ENCODE results near the gene CASS4. TPM values are rescaled to one million over a fixed set of nuclear protein-coding genes. Genes with fewer than 3 reads are reported as not detected.

CASS4 gene
- total RNA-seq = 1 to 10 TPM in 2 of 6 experiments, under 1 TPM in 4; 0.66 to 2.1 (median 0.83) TPM
- long read RNA-seq, partial matches to known transcripts = 0 of 1 reads
- long read RNA-seq, other reads (novel, unspliced or antisense) = 1 of 1 reads

GRCh38 chr20:56411759-56412472 lies at the start of gene CASS4:
Gene CASS4, plus strand, starts transcription at chr20:56412260. Its CDS starts 199 bp downstream, at chr20:56412459.
- WGBS (ENCODE audit: insufficient coverage, low coverage, low lambda C conversion rate, missing lambda C conversion rate) = 5% methylated on average over 10 of the region's 10 CpGs
- intact Hi-C loops (cut with DNase I) = no loop called here
- Histone ChIP-seq H3K27me3 (no peaks in the 10 kb centered on the region), H3K27ac (peak within 1 kb of the TSS; percentile 63 to 76 (median 65)), H3K4me3 (peak within 1 kb of the TSS; percentile 8 to 33 (median 18)), H3K36me3 (peaks cover 0 to 10% (median 4%) of the 10 kb centered on the region in 4 donors), H3K4me1 (peaks cover 0 to 31% (median 6%) of the 10 kb centered on the region in 4 donors), H3K9me3 (no peaks in the 10 kb centered on the region)
- DNase-seq (peak in 1 of 3 donors; percentile 64), ATAC-seq (peak; percentile 92 to 94 (median 93))
- TF ChIP-seq CTCF (IDR thresholded peaks at IDR 0.05) (no peak), POLR2A (IDR thresholded peaks at IDR 0.05) (peak; percentile 53)

- H3K9me3 ChIP-seq = no peaks in the 10 kb centered on the region
Observed at GRCh38 chr20:56362833-56363413, 49.1 kb upstream of the CASS4 start.

GRCh38 chr20:56363491-56363890 lies 48.6 kb upstream of the CASS4 start:
- H3K4me3 ChIP-seq = no peak overlapping the region
- DNase-seq (no peak), ATAC-seq (no peak)
- 100% methylated on average over 1 of the region's 6 CpGs for WGBS (ENCODE audit: insufficient coverage, low coverage, low lambda C conversion rate, missing lambda C conversion rate)
- peaks cover 0 to 14% (median 0%) of the 10 kb centered on the region in 4 donors for H3K4me1 ChIP-seq
- intact Hi-C loops (cut with DNase I) = no loop called here
- no peak for TF ChIP-seq CTCF (IDR thresholded peaks at IDR 0.05)
- TF ChIP-seq POLR2A (IDR thresholded peaks at IDR 0.05) = no peak
- H3K27ac ChIP-seq = no peak overlapping the region
- peaks cover 0 to 29% (median 12%) of the 10 kb centered on the region in 4 donors for H3K36me3 ChIP-seq
- no peaks in the 10 kb centered on the region for H3K27me3 ChIP-seq
- no peaks in the 10 kb centered on the region for H3K9me3 ChIP-seq

More at GRCh38 chr20:56362833-56363413, 49.1 kb upstream of the CASS4 start:
- 45% methylated on average over 8 of the region's 8 CpGs for WGBS (ENCODE audit: insufficient coverage, low coverage, low lambda C conversion rate, missing lambda C conversion rate)
- TF ChIP-seq POLR2A (IDR thresholded peaks at IDR 0.05) = no peak
- TF ChIP-seq CTCF (IDR thresholded peaks at IDR 0.05) = no peak
- peaks cover 0 to 29% (median 12%) of the 10 kb centered on the region in 4 donors for H3K36me3 ChIP-seq
- peaks cover 0 to 17% (median 0%) of the 10 kb centered on the region in 4 donors for H3K4me1 ChIP-seq
- peak in 1 of 3 donors; percentile 45 for DNase-seq
- no peak for ATAC-seq
- intact Hi-C loops (cut with DNase I) = no loop called here
- no peak overlapping the region for H3K27ac ChIP-seq
- H3K4me3 ChIP-seq = no peak overlapping the region
- H3K27me3 ChIP-seq = no peaks in the 10 kb centered on the region

GRCh38 chr20:56368351-56369134 lies 43.5 kb upstream of the CASS4 start:
- WGBS (ENCODE audit: insufficient coverage, low coverage, low lambda C conversion rate, missing lambda C conversion rate) = 75% methylated on average over 6 of the region's 6 CpGs
- intact Hi-C loops (cut with DNase I) = no loop called here
- no peak overlapping the region for H3K4me3 ChIP-seq
- TF ChIP-seq CTCF (IDR thresholded peaks at IDR 0.05) = no peak
- TF ChIP-seq POLR2A (IDR thresholded peaks at IDR 0.05) = no peak
- H3K9me3 ChIP-seq = no peaks in the 10 kb centered on the region
- ATAC-seq (no peak), DNase-seq (no peak)
- H3K4me1 ChIP-seq = no peaks in the 10 kb centered on the region
- no peaks in the 10 kb centered on the region for H3K27me3 ChIP-seq
- no peak overlapping the region for H3K27ac ChIP-seq
- peaks cover 4 to 29% (median 12%) of the 10 kb centered on the region in 4 donors for H3K36me3 ChIP-seq

All from right lobe of liver (tissue), 6 donors.